Suprapubic skin (tissue), 3 donors: ENCODE data around the gene TNFRSF11A.

Experiments
- POLR2AphosphoS5 ChIP-seq, 3 donors: sonication (generic); formaldehyde crosslinking; IDR thresholded peaks; one replicate each; pipeline ENCODE4 v1.6.1; 2017; ENCODE audit warnings: antibody characterized with exemption in 3 of 3
- TF ChIP-seq, protein P1 (sequence below), 2 donors: fragments of 200-600 bp in 1 of 2; fragments of 450-650 bp in 1 of 2; sonication (generic) in 1 of 2; IDR thresholded peaks; one replicate each; pipeline ENCODE4 v1.5.1; 2016 to 2019; ENCODE audit warnings: antibody characterized with exemption in 2 of 2, mild to moderate bottlenecking in 1 of 2, moderate library complexity in 1 of 2

DNA sequence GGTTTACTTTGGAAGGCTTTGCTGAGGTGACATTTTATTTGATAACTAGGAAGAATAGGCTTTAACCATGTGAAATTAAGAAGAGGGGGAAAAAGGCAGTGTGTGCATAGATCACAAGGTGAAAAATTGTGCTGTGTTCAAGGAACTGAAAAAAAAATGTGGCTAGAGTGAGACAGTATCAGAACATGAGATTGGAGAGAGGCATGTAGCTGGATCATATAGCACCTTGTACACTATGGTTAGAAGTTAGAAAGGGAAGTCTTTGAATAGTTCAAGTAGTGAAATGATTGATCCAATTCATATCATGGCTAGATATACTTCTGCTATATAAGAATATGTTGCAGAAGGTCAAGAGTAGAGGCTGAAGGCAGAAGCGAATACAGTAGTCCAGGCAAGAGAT lies 12.3 kb upstream of the TNFRSF11A start:
- TF ChIP-seq, protein P1, sequence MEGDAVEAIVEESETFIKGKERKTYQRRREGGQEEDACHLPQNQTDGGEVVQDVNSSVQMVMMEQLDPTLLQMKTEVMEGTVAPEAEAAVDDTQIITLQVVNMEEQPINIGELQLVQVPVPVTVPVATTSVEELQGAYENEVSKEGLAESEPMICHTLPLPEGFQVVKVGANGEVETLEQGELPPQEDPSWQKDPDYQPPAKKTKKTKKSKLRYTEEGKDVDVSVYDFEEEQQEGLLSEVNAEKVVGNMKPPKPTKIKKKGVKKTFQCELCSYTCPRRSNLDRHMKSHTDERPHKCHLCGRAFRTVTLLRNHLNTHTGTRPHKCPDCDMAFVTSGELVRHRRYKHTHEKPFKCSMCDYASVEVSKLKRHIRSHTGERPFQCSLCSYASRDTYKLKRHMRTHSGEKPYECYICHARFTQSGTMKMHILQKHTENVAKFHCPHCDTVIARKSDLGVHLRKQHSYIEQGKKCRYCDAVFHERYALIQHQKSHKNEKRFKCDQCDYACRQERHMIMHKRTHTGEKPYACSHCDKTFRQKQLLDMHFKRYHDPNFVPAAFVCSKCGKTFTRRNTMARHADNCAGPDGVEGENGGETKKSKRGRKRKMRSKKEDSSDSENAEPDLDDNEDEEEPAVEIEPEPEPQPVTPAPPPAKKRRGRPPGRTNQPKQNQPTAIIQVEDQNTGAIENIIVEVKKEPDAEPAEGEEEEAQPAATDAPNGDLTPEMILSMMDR (IDR thresholded peaks at IDR 0.05), result no peak
- no peak for TF ChIP-seq POLR2AphosphoS5 (IDR thresholded peaks at IDR 0.05)
